Esophagus muscularis mucosa (tissue), 4 donors: ENCODE data around the gene UBAC2. TPM values are rescaled to one million over a fixed set of nuclear protein-coding genes. Genes with fewer than 3 reads are reported as not detected.

Source experiments
- DNase-seq: peaks from one replicate; pipeline ENCODE4 v3.0.0-alpha.2; 2017; ENCODE audit errors: extremely low spot score
- H3K27ac ChIP-seq, 4 donors: fragments of 200-600 bp; sonication (generic); replicated peaks in 1 of 4; 1 replicate in 3 of 4; 2 replicates in 1 of 4; pipeline ENCODE4 v1.5.1; 2016 to 2019; ENCODE audit warnings: mild to moderate bottlenecking in 1 of 4
- H3K27me3 ChIP-seq, 4 donors: fragments of 200-600 bp; sonication (generic); one replicate each; pipeline versions ENCODE4 v1.5.1 to v1.6.0; 2016 to 2019
- H3K36me3 ChIP-seq, 4 donors: fragments of 200-600 bp; sonication (generic); one replicate each; pipeline ENCODE4 v1.5.1; 2016 to 2019
- H3K4me1 ChIP-seq, 4 donors: fragments of 200-600 bp; sonication (generic); one replicate each; pipeline ENCODE4 v1.5.1; 2016 to 2019
- H3K4me3 ChIP-seq, 4 donors: fragments of 200-600 bp; sonication (generic); 1 replicate in 2 of 4; 2 replicates in 2 of 4; pipeline ENCODE4 v1.5.1; 2016 to 2019; ENCODE audit warnings: mild to moderate bottlenecking in 4 of 4, moderate library complexity in 1 of 4
- H3K9me3 ChIP-seq, 4 donors: fragments of 200-600 bp; sonication (generic); 1 replicate in 3 of 4; 2 replicates in 1 of 4; pipeline ENCODE4 v1.5.1; 2016 to 2019
- CTCF ChIP-seq, 3 experiments: fragments of 200-600 bp in 2 of 3; fragments of 450-650 bp in 1 of 3; sonication (generic) in 2 of 3; IDR thresholded peaks; one replicate each; pipeline ENCODE4 v1.5.1; 2017 to 2019; ENCODE audit warnings: antibody characterized with exemption in 3 of 3, mild to moderate bottlenecking in 2 of 3, moderate library complexity in 1 of 3
- EP300 ChIP-seq: sonication (generic); formaldehyde crosslinking; IDR thresholded peaks from one replicate; pipeline ENCODE4 v1.6.1; 2017; ENCODE audit warnings: antibody characterized with exemption
- POLR2A ChIP-seq: fragments of 450-650 bp; IDR thresholded peaks from one replicate; pipeline ENCODE4 v1.6.1; 2017; ENCODE audit warnings: antibody characterized with exemption, moderate library complexity, mild to moderate bottlenecking, low read depth
- POLR2AphosphoS5 ChIP-seq, 2 donors: sonication (generic); formaldehyde crosslinking; IDR thresholded peaks; one replicate each; pipeline ENCODE4 v1.6.1; 2017; ENCODE audit warnings: antibody characterized with exemption in 2 of 2
- WGBS: methylation state at CpG from one replicate; pipeline ENCODE4 v1.1.5; 2018; 5-methylcytosine and 5-hydroxymethylcytosine counted together
- intact Hi-C: fragments of 100-400 bp; cut with DNase I; formaldehyde crosslinking; loops from one replicate; pipeline ENCODE4 v1.15.1; 2023
- total RNA-seq, 4 donors: library from RNA; depleted of rRNA; stranded (reverse); fragments of >200 nt; gene quantifications; one replicate each; pipeline versions ENCODE4 v1.1.0 to v1.2.1, GENCODE V29; 2016

UBAC2 gene
- total RNA-seq, 4 donors from 2014 or later = 42.6 to 62.1 (median 50.9) TPM

GRCh38 chr13:99416411-99417121 is 215.9 kb downstream of the UBAC2 start:
- Histone ChIP-seq H3K9me3 (no peaks in the 10 kb centered on the region), H3K4me1 (no peaks in the 10 kb centered on the region), H3K27ac (no peak overlapping the region), H3K4me3 (no peak overlapping the region), H3K27me3 (peaks cover 0 to 6% (median 0%) of the 10 kb centered on the region in 4 donors), H3K36me3 (no peaks in the 10 kb centered on the region)
- no peak for TF ChIP-seq POLR2AphosphoS5 (IDR thresholded peaks at IDR 0.05)
- TF ChIP-seq POLR2A = no peak
- no peak for TF ChIP-seq CTCF (IDR thresholded peaks at IDR 0.05)
- no peak for TF ChIP-seq EP300
- intact Hi-C loops = no loop called here
- 81% methylated on average over 16 of the region's 24 CpGs for WGBS
- no peak for DNase-seq

GRCh38 chr13:99417201-99418102 is 216.8 kb downstream of the UBAC2 start:
- DNase-seq = no peak
- 76% methylated on average over 19 of the region's 19 CpGs for WGBS
- intact Hi-C loops = no loop called here
- peaks cover 0 to 6% (median 0%) of the 10 kb centered on the region in 4 donors for H3K27me3 ChIP-seq
- no peak overlapping the region for H3K27ac ChIP-seq
- H3K9me3 ChIP-seq = no peaks in the 10 kb centered on the region
- TF ChIP-seq POLR2A = no peak
- no peak for TF ChIP-seq CTCF (IDR thresholded peaks at IDR 0.05)
- no peak for TF ChIP-seq POLR2AphosphoS5 (IDR thresholded peaks at IDR 0.05)
- H3K4me1 ChIP-seq = no peaks in the 10 kb centered on the region
- H3K4me3 ChIP-seq = no peak overlapping the region
- no peaks in the 10 kb centered on the region for H3K36me3 ChIP-seq

- TF ChIP-seq CTCF (IDR thresholded peaks at IDR 0.05) = no peak
- no peak for TF ChIP-seq EP300
- no peak for TF ChIP-seq POLR2A
- TF ChIP-seq POLR2AphosphoS5 (IDR thresholded peaks at IDR 0.05) = no peak
- 83% methylated on average over 15 of the region's 15 CpGs for WGBS
- Histone ChIP-seq H3K4me3 (no peak overlapping the region), H3K9me3 (no peaks in the 10 kb centered on the region), H3K36me3 (no peaks in the 10 kb centered on the region), H3K4me1 (no peaks in the 10 kb centered on the region), H3K27ac (no peak overlapping the region), H3K27me3 (peaks cover 0 to 6% (median 0%) of the 10 kb centered on the region in 4 donors)
- intact Hi-C loops = no loop called here
- no peak for DNase-seq
Observed at GRCh38 chr13:99418103-99418842, 217.6 kb downstream of the UBAC2 start.

GRCh38 chr13:99418843-99419140 is 218.1 kb downstream of the UBAC2 start:
- DNase-seq = no peak
- TF ChIP-seq POLR2A = no peak
- H3K36me3 ChIP-seq = no peaks in the 10 kb centered on the region
- no peak overlapping the region for H3K27ac ChIP-seq
- WGBS = 95% methylated on average over 4 of the region's 4 CpGs
- H3K4me3 ChIP-seq = no peak overlapping the region
- H3K4me1 ChIP-seq = no peaks in the 10 kb centered on the region
- intact Hi-C loops = no loop called here
- H3K27me3 ChIP-seq = peaks cover 0 to 6% (median 0%) of the 10 kb centered on the region in 4 donors
- H3K9me3 ChIP-seq = no peaks in the 10 kb centered on the region
